DMS153 (cell line): ENCODE results near the gene AGMO.

Experiments used
- DNase-seq: peaks from one replicate; lab custom pipeline; 2025; lab: John Stamatoyannopoulos, UW

The AGMO gene

GRCh38 chr7:15457990-15458955, 103.5 kb downstream of the AGMO start:
- no peak for DNase-seq

GRCh38 chr7:15452670-15453069, 109.1 kb downstream of the AGMO start:
- no peak for DNase-seq

GRCh38 chr7:15446722-15447121, 115.1 kb downstream of the AGMO start:
- no peak for DNase-seq

- DNase-seq = no peak
Observed at GRCh38 chr7:15446280-15446679, 115.5 kb downstream of the AGMO start.

- DNase-seq = no peak
Observed at GRCh38 chr7:15441915-15442314, 119.9 kb downstream of the AGMO start.

DNA sequence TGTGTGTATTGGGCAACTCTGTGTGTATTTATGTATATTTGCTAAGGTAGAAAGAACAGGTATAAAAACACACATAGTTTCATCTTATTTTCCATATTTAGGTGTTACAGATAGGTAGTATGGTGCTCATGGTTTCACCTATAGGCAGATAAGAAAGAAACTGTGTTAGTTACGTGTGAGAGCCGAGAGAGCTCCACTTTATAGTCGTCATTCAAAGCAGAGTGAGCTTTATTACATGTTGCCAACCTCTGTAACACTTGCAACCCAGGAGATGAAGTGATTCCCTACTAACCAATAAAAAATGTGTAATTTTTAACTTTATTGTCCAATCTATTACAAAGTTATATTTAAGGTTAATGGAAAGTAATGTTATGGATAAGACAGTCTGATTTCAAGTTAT, 121.3 kb downstream of the AGMO start:
- no peak for DNase-seq

- no peak for DNase-seq
Observed at GRCh38 chr7:15439853-15440252, 122.0 kb downstream of the AGMO start.

GRCh38 chr7:15433151-15433550, 128.7 kb downstream of the AGMO start:
- DNase-seq = peak; percentile 98

DNA sequence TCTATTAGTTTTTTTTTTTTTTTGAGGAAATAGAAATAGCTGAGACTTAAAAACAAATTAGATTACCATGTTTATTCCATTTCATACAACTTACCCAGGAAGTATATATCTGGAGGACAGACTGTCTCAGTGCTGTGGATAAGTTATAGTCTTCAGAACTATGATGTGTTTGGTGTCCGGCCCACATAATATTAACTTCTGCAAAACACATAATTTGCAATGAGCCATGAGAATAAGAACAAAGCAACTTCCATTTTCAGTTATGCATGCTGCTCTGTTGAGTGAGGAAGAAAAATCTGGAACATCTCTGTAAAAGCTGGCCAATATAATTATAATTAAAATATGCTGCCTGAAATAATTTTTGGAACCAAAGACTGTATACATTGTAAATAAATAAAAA, 130.9 kb downstream of the AGMO start:
- DNase-seq = no peak

GRCh38 chr7:15430191-15430590, 131.6 kb downstream of the AGMO start:
- no peak for DNase-seq

GRCh38 chr7:15424468-15424867, 137.3 kb downstream of the AGMO start:
- DNase-seq = no peak

GRCh38 chr7:15419596-15419995, 142.2 kb downstream of the AGMO start:
- DNase-seq = no peak

GRCh38 chr7:15418264-15418663, 143.6 kb downstream of the AGMO start:
- DNase-seq = no peak

DNA sequence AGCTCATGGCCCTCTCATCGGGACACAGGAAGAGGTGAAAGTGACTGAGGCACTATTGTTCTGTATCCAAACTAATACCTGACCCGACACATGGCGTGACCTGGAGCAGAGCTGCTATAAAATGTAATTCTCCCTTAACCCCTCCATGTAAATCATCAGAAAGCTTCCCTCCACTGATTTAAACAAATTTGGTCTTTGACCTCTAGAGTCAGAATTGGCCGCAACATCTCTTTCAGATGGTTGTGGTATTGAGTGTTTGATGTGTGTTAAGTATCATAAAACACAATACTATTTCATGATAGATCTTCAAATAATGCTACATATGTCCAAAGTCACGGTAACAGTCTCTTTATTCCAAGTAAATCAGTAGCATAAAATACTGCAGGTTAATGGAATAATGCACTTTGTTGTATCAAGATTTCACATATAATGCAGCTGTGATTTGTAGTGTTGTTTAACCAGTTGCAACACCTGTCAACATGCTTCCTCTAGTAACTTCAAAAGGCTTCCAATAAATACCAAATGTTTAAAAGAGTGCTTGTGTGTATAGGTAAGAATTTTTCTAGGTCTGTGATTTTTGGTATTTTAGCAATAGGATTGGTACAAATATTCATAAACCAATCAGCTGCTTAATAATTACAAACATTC, 144.3 kb downstream of the AGMO start:
- DNase-seq = no peak

GRCh38 chr7:15411019-15411418, 150.8 kb downstream of the AGMO start:
- DNase-seq = no peak

DNA sequence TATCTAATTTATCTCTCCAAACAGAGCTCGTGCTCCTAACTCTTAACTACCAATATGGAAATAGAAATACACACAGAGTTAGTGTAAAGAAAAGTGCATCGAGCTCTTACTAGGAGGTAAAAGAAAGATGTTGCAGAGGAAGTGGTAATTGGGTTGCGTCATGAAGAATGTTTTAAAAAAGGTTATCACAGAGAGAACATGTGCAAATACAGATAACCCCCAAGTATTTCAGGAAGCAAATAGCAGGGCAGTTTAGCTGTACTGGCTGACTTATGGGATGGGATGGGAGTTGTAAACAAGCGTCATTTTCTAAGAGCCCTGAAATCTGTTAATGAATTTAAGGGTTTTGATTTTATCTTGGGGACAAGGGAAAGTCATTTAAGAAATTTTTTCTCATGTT, 153.9 kb downstream of the AGMO start:
- no peak for DNase-seq

DNA sequence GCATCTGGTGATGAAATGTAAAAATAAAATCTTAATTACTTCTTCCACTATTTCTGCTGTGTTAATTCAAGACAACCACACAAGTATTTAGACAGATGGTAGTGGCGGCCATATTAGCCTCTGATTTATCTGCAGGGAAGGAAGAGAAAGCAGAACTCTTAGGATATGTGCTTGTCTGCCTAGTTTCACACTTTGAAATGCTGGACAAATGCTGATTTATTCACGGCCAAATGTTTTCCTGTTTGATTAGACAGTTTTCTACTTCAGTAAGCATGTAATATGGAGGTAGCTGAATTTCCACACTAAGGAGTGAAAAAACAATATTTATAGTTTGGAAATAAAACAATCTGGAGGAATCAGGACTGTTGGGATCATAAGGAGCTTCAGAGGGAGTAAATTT, 158.1 kb downstream of the AGMO start:
- no peak for DNase-seq

DNA sequence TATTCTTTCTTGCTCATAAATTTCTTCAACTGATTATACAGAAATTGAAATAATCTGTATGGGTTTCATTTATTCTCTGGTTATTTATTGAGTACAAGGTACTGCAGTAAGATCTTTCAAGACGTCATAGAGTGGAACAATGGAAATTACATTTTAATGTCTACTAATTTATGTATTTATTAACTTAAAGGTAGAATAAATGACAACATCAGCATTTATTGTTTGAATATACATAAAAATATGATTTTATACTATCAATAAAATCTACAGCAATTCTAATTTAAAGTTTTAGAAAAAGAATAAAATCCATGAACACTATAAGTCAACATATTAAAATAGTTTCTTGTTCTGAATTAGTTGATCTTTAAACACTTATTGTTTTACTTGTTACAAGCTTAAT, 158.5 kb downstream of the AGMO start:
- DNase-seq = no peak

GRCh38 chr7:15402436-15403136, 159.2 kb downstream of the AGMO start:
- no peak for DNase-seq

GRCh38 chr7:15400440-15400839, 161.4 kb downstream of the AGMO start:
- DNase-seq = no peak

GRCh38 chr7:15399441-15399840, 162.4 kb downstream of the AGMO start:
- DNase-seq = no peak

DNA sequence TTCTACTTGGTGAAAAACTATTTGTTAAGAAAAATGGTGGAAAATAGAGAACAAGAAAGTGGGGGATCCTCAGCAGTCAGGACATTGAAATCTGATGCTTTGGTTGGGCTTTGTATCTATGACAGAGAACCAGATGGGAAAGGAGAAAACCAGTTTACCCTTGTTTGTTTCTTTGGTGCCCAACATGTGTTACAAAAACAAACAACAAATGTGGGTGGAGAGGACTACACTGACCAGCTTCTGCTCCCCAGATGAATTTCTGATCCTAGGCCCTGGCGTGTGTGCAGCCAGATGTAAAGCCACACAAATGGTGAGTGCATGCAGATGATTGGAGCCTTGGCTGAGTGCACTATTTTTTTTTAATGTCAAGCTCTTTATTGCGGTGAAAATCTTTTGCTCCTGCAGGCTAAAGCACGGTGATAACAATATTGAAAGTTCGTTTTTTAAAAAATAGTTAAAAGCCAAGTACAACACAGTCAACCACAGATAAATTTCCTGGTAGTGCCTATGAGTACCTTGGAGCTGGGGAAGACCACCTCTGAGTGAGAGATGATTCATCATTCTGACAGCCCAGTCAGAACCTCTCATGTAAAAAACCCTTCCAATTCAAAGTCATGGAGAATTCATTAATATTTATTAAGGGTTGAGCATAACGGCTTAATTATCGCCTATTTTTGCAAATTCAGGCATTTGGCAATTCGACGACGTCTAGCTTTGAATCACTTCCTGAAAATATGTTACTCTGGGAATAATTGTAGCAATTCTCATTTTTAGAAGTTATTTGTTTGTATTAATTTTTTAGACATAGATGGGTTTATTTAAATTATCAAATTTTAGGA, 163.7 kb downstream of the AGMO start:
- no peak for DNase-seq
